Ishikawa (cell line): ENCODE measurements around the gene ACOD1.

Experiments
- EGR1 ChIP-seq: IDR thresholded peaks from 2 replicates; pipeline ENCODE4 v1.6.1; 2012
- FOXM1 ChIP-seq: IDR thresholded peaks from 2 replicates; pipeline ENCODE4 v1.6.1; 2012; ENCODE audit warnings: low read depth, borderline replicate concordance
- NFIC ChIP-seq: IDR thresholded peaks from 2 replicates; pipeline ENCODE4 v1.6.1; 2012
- TF ChIP-seq, protein P1 (sequence below): IDR thresholded peaks from 2 replicates; pipeline ENCODE4 v1.6.1; 2012

DNA sequence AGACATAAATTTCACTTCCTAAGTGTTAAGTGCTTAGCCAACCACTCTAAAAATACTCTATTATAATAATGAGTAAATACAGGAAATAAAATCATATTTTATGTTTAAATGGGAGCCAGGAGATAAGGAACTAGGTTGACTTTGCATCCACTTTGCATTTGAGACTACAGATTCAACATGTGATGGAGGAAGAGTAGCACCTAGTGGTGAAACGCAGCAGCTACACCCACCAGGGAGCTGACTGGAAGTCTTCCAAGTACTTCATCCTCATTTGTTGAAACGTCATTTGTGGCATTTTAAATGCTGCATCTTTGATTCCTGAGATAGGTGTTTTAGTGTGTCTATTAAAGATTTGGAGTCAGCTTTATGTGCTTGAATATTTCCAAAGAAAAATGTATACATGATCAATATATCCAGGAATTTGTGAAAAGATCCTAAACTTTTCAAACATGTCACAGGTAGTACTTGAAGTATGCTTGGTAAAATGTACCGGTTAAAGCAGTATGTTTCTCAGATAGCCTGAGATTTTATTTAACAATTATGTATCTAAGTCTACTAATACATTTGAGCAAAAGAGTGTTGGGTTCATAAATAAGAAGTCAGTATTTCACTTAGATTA lies 44.7 kb upstream of the ACOD1 start:
- TF ChIP-seq NFIC (peak; percentile 49), FOXM1 (0 out of 2 replicates have a peak, but pooled peaks have one; percentile 23), EGR1 (no peak)
- TF ChIP-seq, protein P1, sequence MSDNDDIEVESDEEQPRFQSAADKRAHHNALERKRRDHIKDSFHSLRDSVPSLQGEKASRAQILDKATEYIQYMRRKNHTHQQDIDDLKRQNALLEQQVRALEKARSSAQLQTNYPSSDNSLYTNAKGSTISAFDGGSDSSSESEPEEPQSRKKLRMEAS, result no peak
